Activated effector memory CD4-positive, alpha-beta T cell treated with anti-CD3 and anti-CD28 coated beads, Interleukin-2, amount 50 U/mL, for 16 hours (primary cell): ENCODE data around the gene KLHL35.
"Not testable (repeated sequence)": the region's sequence is repeated elsewhere in the genome, so short reads cannot be mapped to it uniquely, and the experiment has no call there.

Experiments used
- DNase-seq: peaks from one replicate; pipeline ENCODE4 v3.0.0-alpha.2; 2020

The KLHL35 gene

GRCh38 chr11:75387736-75388294 is 45.2 kb downstream of the KLHL35 start:
- no peak for DNase-seq

- no peak for DNase-seq
Observed at GRCh38 chr11:75386942-75387630, 45.9 kb downstream of the KLHL35 start.

GRCh38 chr11:75384438-75385080 is 48.4 kb downstream of the KLHL35 start:
- peak; percentile 91 for DNase-seq

- peak; percentile 69 for DNase-seq
Observed at GRCh38 chr11:75383246-75383645, 49.8 kb downstream of the KLHL35 start.

DNA sequence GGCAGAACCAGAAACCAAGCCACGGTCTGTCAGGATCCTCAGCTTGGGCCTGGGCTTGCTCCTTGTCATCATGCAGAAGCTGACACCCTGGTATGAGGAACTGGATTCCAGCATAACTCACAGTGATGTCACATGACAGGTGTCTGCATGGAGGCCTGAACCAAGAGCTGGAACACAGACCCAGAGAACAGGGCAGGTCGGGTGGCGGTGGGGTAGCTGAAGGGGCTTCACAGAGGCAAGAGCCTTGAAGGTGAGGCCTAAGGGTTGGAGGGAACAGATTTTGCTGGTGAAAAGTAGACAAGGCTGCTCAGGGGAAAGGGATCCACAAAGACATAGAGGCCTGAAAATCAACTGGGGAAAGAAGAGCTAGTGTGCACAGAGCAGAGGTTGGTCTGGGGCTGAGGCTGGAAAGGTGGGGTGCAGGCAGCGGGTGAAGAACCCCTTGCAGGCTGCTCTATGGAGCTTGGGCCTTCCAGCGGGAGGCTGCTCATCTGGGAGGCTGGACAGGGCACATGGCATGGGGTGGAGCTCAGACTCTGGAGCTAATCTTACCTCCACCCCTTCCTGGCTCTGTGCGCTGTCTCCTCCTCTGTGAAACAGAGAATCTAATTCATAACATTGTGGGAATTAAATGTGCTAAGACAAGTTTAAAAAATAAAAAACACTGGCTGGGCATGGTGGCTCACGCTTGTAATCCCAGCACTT is 52.1 kb downstream of the KLHL35 start:
- DNase-seq: no peak

DNA sequence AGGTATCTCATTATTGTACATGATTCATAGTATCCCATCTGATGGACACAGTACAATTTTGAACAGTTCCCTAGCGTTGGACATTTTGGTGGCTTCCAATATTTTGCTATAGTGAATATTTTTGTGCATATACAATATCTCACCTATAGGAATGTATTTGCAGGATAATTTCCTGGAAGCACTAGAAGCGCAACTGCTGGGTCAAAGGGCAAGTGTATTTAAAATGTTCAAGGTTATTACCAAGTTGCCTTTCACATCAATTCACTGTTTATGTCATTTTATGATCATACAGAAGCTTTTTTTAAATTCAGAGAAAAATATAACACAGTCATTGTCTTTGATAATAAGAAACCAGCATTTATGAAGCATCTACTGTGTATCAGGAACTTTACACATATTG is 52.8 kb downstream of the KLHL35 start:
- no peak for DNase-seq

- not testable (repeated sequence) for DNase-seq
Observed at GRCh38 chr11:75378776-75379175, 54.2 kb downstream of the KLHL35 start.

DNA sequence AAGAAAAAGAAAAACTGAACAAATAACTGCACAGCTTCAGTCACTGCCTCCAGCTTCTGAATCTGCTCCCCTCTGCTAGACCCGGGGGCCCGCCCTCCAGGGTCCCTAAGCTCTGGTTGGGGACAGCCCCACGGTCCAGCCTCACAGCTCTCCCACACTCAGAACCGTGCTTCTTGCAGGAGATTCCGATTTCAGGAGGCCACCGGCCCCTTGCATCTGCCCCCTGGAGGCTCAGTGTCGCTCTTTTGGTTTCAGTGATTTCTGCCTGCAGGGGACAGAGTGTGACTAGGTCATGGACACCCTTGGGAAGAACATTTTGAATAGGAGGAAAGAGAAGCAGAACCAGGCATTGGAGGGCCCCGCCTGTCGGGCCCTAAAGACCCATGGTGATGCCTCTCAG is 56.8 kb downstream of the KLHL35 start:
- DNase-seq: no peak

DNA sequence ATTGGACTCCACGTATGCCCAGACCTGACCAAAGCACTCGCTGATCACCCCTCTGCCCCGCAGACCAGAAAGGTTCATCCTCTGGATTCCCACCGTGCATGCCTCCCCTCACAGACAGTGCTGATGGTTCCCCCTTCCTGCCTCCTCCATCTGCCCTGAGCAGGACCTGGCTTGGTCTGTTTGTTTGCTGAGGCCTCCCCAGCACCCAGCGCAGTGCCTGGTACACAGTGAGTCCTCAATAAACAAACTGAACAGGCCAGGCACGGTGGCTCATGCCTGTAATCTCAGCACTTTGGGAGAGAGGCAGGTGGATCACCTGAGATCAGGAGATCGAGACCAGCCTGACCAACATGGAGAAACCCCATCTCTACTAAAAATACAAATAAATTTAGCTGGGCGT is 57.4 kb downstream of the KLHL35 start:
- no peak for DNase-seq

DNA sequence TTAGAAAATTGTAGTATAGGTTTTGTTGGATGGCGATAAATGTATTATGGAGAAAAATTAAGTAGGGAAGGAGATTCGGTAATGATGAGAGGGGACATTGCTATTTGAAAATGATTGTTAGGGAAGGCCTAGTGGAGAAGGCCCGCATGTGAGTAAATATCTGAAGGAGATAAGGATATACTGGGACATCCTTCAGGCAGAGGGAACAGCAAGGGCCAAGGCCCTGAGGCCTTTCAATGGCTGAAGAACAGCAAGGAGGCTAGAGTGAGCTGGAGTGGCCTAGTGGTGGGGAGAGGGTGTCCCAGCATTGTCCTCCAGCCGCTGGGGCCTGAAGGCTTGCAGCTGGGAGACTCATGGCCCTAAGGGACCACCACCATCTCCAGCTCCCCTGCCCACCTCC is 58.4 kb downstream of the KLHL35 start:
- no peak for DNase-seq

GRCh38 chr11:75373201-75373600 is 59.8 kb downstream of the KLHL35 start:
- DNase-seq: no peak
